Brain microvascular endothelial cell (primary cell): ENCODE measurements around the gene HLA-DMB.

Experiments
- DNase-seq: peaks from one replicate; pipeline ENCODE4 v3.0.0-alpha.2; 2020
- H3K27ac ChIP-seq: fragments of 250-450 bp; sonication (Bioruptor Pico); 2 replicates; pipeline ENCODE4 v1.5.1; 2020; ENCODE audit warnings: mild to moderate bottlenecking, moderate library complexity
- H3K27me3 ChIP-seq: fragments of 250-450 bp; sonication (Bioruptor Pico); replicated peaks from 2 replicates; pipeline ENCODE4 v1.5.1; 2020; ENCODE audit warnings: mild to moderate bottlenecking
- H3K36me3 ChIP-seq: fragments of 250-450 bp; sonication (Bioruptor Pico); replicated peaks from 2 replicates; pipeline ENCODE4 v1.5.1; 2020; ENCODE audit warnings: mild to moderate bottlenecking
- H3K4me3 ChIP-seq: 2 replicates; pipeline ENCODE4 v1.5.1; 2011; ENCODE audit warnings: low read depth, mild to moderate bottlenecking, control low read depth, low read length, moderate library complexity
- in situ Hi-C: cut with HindIII; loops from 2 replicates; pipeline ENCODE4 v1.10.0; 2017; ENCODE audit warnings: low sequenced_read_pairs, low pct_ligation_motif_present
- TF ChIP-seq, protein P1 (sequence below): IDR thresholded peaks from 2 replicates; pipeline ENCODE4 v1.5.1; 2011; ENCODE audit warnings: low read depth, mild to moderate bottlenecking, moderate library complexity, low read length, control low read depth, inconsistent platforms; ENCODE audit errors: missing control alignments

Gene HLA-DMB

DNA sequence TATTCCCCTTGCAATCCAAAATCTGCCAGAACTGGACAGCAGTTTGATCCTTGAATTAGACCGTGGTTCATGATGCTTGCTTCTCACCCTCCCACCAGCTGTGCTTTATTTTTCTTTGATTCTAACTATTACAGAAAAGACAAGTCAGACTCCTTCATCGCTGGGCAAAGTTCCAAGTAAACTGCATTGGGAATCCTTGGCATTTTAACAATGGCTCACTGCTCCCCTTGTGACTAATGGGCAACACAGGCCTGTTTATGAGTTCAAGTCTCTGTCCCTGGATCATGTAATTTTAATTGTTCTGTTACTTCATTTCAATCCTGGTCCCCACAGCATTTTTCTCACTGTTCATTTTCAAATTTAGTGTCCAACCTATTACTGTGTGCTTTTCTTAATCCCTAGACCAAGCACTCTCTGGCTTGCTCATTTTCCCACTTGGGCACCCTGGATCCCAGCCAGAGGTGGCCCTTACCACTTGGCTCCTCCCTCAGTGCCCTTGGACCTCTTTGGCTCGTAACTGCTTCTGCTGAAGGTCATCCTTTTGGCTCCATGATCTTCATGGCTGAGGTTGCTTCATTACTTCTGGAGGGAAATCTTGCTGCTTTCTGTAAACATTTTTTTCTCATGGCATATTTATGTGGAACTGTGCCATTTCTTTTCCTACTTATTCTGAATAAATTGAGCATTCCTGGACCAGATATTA, 54.0 kb downstream of the HLA-DMB start:
- no peaks in the 10 kb centered on the region for H3K36me3 ChIP-seq
- no peak overlapping the region for H3K27ac ChIP-seq
- H3K4me3 ChIP-seq: no peak overlapping the region
- DNase-seq: peak; percentile 84
- no peaks in the 10 kb centered on the region for H3K27me3 ChIP-seq
- in situ Hi-C loops: no loop called here
- TF ChIP-seq, protein P1, sequence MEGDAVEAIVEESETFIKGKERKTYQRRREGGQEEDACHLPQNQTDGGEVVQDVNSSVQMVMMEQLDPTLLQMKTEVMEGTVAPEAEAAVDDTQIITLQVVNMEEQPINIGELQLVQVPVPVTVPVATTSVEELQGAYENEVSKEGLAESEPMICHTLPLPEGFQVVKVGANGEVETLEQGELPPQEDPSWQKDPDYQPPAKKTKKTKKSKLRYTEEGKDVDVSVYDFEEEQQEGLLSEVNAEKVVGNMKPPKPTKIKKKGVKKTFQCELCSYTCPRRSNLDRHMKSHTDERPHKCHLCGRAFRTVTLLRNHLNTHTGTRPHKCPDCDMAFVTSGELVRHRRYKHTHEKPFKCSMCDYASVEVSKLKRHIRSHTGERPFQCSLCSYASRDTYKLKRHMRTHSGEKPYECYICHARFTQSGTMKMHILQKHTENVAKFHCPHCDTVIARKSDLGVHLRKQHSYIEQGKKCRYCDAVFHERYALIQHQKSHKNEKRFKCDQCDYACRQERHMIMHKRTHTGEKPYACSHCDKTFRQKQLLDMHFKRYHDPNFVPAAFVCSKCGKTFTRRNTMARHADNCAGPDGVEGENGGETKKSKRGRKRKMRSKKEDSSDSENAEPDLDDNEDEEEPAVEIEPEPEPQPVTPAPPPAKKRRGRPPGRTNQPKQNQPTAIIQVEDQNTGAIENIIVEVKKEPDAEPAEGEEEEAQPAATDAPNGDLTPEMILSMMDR: no peak

DNA sequence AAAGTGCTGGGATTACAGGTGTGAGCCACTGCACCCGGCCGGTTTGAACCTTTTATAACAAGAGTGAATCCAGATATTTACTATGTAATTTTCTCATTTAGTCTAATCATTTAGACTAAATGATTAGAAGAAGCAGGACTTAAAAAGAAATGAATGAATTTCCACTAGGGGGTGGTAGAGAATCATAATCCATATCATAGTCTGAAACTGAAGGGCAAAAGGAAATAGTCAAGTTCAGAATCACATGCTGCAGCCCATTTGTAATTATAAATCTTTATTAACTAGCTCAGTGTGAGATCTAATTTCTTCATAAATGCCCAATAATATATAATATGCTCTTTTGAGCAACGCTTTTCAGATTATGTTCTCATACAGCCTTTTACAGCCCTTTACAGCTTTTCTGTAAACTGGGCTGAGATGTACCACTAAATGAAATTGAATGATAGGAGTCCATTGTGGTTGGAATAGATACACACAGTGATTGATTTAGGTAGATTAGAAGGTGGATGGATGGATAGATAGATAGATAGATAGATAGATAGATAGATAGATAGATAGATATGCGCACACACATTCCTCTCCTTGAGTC, 55.0 kb downstream of the HLA-DMB start:
- Histone ChIP-seq H3K27ac (no peak overlapping the region), H3K27me3 (no peaks in the 10 kb centered on the region), H3K4me3 (no peak overlapping the region), H3K36me3 (no peaks in the 10 kb centered on the region)
- in situ Hi-C loops: no loop called here
- TF ChIP-seq, protein P1: no peak
- DNase-seq: no peak
